GM12891 (cell line): Measurements from ENCODE around the gene FMNL3.

Experiments used
- DNase-seq: peaks from one replicate; pipeline ENCODE4 v3.0.0; 2011; ENCODE audit warnings: low spot score; ENCODE audit not compliant: insufficient read length
- FAIRE-seq: peaks from 2 replicates; lab custom pipeline; 2011; peaks lifted over from hg19 to GRCh38; lab: Jason Lieb, UNC
- PAX5 ChIP-seq: IDR thresholded peaks from 2 replicates; pipeline ENCODE4 v1.6.1; 2011; ENCODE audit warnings: low read length, moderate library complexity, mild to moderate bottlenecking; ENCODE audit not compliant: insufficient read depth, severe bottlenecking
- POLR2A ChIP-seq: IDR thresholded peaks from 2 replicates; pipeline ENCODE4 v1.6.1; 2011; ENCODE audit warnings: low read depth, low read length, control low read depth
- POLR2AphosphoS5 ChIP-seq: IDR thresholded peaks from 2 replicates; pipeline ENCODE4 v1.6.1; 2011; ENCODE audit warnings: low read depth, low read length, control low read depth
- POU2F2 ChIP-seq: IDR thresholded peaks from 2 replicates; pipeline ENCODE4 v1.6.1; 2011; ENCODE audit warnings: low read depth, mild to moderate bottlenecking, control low read depth, low read length, moderate library complexity
- SPI1 ChIP-seq: IDR thresholded peaks from 2 replicates; pipeline ENCODE4 v1.6.1; 2011; ENCODE audit warnings: low read depth, low read length, control low read depth
- TAF1 ChIP-seq: IDR thresholded peaks from 2 replicates; pipeline ENCODE4 v1.6.1; 2011; ENCODE audit warnings: low read depth, low read length, control low read depth

FMNL3 gene

DNA sequence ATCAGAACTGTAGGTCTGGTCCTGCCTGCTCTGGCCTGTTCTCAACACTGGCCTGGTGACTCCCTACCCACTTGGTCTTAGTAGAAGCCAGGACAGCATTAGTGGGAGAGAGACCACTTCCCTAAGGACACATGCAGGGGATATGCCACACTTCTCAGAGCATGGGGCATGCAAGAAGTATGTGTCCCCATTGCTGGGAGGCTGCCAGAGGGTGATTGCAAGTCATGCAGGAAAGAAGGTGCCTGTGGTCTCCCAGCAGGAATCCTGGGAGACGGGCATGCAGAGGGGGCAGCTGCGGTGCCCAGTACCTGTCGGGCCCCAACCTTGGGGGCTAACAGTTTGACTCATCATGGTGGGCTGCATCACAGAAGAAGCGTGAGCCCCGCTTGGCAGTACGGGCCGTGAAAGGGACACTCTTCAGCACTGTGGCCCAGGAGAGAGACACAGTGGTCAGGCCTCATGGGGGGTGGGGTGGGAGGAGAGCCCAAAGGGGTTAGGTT, 60.8 kb downstream of the FMNL3 start:
- no peak for DNase-seq
- no peak for FAIRE-seq
- no peak for TF ChIP-seq POLR2AphosphoS5
- no peak for TF ChIP-seq POLR2A
- no peak for TF ChIP-seq SPI1
- no peak for TF ChIP-seq POU2F2
- TF ChIP-seq TAF1: no peak
- TF ChIP-seq PAX5: no peak

DNA sequence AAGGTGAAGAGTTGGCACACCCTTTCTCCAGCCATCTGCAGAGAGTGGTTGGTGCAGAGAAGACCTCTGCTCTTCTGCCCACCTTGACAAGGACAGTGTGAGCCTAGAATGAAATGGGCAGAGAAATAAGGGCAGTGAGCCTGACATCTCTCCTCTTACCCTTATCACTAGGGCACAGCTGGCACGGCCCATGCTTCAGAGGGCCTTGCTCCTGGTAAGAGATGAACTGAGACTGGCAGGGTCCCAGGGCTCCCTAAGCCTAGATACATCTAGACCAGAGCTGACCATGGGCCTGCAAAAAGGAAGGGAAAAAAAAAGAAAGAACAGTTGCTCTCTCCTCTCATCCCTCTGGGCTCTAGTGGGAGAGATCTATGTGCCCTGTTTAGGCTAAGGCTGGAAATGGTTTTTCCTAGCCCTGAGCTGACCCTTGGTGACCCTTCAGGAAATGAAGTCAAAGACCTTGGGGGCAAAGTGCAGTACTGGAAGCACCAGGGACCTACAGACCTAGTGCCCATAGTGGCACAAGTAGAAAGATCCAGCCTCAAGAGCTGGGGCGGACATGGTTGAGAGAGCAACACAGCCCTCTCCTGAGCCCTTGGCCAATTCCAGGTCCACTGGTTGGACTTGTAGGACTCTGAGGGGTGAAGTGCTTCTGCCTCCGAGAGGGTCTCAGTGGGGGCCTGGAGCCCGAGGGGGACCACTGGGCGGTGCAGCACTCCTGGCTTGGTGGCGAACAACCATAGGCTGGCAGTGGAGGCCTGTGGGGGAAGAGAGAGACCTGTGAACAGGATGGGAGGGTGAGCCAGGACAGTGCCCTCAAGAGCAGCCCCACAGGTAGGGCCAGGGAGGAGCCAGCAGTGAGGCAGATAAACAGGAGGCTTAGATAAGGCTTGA, 61.8 kb downstream of the FMNL3 start:
- FAIRE-seq: no peak
- DNase-seq: no peak
- no peak for TF ChIP-seq POLR2A
- TF ChIP-seq POU2F2: no peak
- TF ChIP-seq POLR2AphosphoS5: no peak
- no peak for TF ChIP-seq PAX5
- TF ChIP-seq TAF1: no peak
- no peak for TF ChIP-seq SPI1

DNA sequence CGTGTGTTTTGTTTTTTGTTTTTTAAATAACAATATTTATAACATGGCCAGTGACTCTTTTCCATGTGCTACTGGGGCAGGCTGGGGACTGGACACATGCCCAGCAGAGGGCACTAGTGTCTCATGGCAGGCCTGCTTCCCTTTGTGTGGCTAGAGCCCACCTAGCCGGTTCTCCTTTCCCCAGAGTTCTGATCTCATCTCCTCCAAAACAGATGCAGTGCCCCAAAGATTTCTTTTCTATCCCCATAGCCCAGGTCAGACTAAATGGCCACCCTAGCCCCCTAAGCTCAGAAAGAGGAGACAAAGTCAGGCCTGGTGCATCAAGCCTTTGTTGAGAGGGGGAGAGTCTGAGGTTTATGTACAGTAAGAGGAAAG, 62.6 kb downstream of the FMNL3 start:
- DNase-seq (peak; percentile 87), FAIRE-seq (peak; percentile 56)
- TF ChIP-seq SPI1: no peak

DNA sequence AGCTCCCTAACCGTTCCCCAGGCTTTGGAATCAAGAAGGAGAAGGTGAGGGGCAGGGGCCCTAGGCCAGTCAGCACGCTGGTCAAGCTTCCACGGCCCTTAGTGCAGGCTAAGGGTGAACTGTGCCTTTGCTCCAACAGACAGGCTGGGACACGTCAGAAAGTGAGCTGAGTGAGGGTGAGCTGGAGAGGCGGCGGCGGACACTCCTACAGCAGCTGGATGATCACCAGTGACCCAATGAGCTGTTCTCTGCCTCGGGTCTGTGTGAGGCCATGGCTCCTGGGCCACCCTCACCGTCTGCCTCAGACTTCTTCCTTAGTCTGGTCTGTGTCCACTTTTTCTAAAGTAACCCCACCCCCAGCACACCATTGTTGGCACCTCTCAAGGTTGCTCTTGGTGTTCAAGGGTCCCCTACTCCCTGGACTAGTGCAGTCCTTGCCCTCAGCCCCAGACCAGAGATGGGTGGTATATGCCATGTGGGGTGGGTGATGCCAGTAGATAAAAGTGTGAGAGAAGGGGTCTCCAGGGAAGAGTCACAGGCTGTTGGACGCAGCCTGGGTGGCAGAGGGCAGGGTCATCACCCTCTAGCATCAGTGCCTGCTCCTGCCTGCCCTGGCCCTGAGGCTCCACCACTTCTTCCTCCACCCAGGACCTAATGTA, 63.1 kb downstream of the FMNL3 start:
- FAIRE-seq (no peak), DNase-seq (no peak)
- TF ChIP-seq POLR2A: no peak
- TF ChIP-seq POU2F2: no peak
- no peak for TF ChIP-seq TAF1
- no peak for TF ChIP-seq SPI1
- TF ChIP-seq PAX5: no peak

DNA sequence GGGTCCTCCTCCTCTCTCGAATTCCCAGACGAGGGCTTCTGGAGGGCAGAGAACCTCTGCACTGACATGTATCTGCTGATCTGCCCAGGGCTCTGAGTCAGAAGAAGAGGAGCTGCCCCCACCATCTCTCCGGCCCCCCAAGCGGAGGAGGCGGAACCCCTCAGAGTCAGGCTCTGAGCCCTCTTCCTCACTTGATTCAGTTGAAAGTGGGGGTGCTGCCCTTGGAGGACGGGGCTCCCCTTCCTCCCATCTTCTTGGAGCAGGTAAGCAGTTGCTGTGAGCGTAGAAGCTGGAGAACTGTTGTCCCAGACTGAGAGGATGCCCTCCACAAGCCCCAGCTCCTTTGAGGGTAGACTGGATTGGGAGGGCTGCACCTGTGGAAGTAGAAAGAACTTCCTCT, 64.1 kb downstream of the FMNL3 start:
- DNase-seq (no peak), FAIRE-seq (no peak)
- TF ChIP-seq PAX5: no peak
- no peak for TF ChIP-seq SPI1
- no peak for TF ChIP-seq TAF1
- TF ChIP-seq POLR2AphosphoS5: no peak
- no peak for TF ChIP-seq POU2F2
- TF ChIP-seq POLR2A: no peak

DNA sequence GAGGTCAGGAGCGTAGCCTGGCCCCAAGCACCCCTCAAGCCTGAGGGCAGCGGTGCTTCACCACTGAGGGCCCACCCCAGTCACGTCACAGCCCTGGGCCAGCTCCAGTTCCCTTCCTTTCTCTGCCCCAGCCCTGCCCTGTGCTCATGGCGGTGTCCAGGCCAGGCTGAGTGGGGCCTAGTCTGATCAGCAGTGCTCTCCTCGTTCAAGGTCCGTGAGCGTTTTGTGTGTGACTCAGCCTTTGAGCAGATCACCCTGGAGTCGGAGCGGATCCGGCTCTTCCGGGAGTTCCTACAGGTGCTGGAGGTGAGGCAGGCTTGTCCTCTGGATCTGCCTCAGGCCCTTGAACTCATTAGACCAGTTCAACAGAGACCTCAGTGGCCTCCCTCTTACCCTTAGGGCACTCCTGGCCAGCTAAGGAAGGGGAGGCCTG, 64.8 kb downstream of the FMNL3 start:
- TF ChIP-seq POU2F2 (no peak), TAF1 (no peak), POLR2A (no peak), POLR2AphosphoS5 (no peak), PAX5 (no peak), SPI1 (no peak)
- DNase-seq (no peak), FAIRE-seq (no peak)

DNA sequence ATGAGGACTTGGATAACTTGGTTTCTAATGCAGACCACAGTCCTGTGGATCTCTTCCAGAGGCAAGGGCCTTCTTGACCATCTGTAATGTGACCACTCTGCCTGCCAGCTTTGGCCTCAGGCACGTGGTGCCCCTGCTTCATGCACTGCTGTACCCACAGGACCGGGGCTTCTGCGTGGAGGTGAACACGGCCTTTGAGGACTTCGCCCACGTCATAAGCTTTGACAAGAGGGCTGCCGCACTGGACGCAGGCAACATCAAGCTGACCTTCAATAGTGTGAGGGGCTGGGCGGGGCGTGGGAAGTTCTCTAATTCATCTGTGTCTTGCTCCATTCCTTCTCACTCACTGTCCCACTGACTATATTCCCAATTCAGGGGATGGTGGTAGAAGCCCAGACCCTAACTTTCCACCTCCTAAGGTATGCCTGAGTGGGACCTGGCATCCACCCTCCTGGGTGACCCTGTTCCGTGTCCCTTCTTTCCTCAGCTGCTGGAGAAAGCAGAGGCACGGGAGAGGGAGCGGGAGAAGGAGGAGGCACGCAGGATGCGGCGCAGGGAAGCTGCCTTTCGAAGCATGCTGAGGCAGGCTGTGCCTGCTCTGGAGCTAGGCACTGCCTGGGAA, 65.3 kb downstream of the FMNL3 start:
- TF ChIP-seq SPI1: no peak
- no peak for TF ChIP-seq POLR2A
- no peak for TF ChIP-seq TAF1
- no peak for TF ChIP-seq POU2F2
- TF ChIP-seq POLR2AphosphoS5: no peak
- no peak for TF ChIP-seq PAX5
- FAIRE-seq (no peak), DNase-seq (no peak)

DNA sequence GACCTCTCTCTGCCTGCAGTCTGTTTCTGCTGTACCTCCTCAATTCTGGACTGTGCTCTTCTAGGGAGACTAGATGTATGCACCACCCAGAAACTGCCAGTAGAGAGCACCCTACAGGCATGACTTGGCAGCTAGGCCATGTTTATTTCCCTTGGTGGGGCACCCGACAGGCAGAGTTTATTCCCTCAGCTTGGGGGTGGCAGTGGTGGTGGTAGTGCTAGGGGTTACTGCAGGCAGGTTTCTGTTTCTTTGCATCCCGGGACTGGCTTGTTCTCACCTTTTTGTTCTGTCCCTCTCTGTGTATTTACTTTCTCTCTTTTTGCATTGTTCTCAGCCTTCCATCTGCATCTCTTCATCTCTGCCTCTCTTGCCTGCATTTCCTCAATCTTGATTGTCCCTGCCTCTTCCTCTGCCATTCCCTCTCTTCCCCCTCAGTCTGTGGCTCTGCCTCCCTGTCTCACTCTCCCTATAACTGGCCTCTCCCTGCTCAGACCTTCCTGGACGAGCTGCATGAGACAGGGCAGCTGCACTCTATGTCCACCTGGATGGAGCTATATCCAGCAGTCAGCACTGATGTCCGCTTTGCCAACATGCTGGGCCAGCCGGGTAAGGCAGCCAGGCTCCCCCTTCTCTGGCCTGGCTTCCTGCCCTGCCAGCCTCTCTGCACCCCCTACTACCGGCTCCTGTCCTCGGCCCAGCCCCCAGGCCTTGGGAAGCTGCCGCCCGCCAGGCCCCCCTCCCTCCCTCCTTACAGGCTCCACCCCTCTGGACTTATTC, 70.0 kb downstream of the FMNL3 start:
- DNase-seq (peak; percentile 80), FAIRE-seq (peak; percentile 88)
- TF ChIP-seq POLR2AphosphoS5 (peak; percentile 44; the same call in 1 of the 2 replicates), POU2F2 (no peak)

DNA sequence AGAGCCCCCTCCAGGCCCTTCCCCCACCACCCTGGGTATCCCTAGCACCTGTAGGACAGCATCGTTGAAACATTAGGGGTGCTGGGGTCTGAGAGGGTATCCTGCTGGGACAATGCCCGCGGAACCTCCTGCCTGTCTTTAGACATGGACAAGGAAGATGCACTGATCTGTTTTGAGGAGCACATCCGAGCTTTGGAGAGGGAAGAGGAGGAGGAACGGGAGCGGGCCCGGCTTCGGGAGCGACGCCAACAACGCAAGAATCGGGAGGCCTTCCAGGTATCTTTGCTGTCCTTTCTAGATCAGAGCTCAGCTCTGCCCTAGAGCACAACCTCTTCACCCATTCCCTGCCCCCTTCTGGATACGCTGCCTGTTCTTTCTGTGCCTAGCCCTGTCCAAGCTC, 70.6 kb downstream of the FMNL3 start:
- FAIRE-seq: no peak
- DNase-seq: no peak
- no peak for TF ChIP-seq TAF1
- no peak for TF ChIP-seq POU2F2
- no peak for TF ChIP-seq PAX5
- TF ChIP-seq POLR2AphosphoS5: no peak
- no peak for TF ChIP-seq SPI1
- TF ChIP-seq POLR2A: no peak
